SU-DHL-6 (cell line): Measurements from ENCODE around the gene MDFIC.

ENCODE experiments used
- CTCF ChIP-seq: fragments of 200-600 bp; sonication (generic); IDR thresholded peaks from one replicate; pipeline ENCODE4 v1.5.1; 2017; ENCODE audit warnings: antibody characterized with exemption, mild to moderate bottlenecking, low read length, moderate library complexity; ENCODE audit not compliant: insufficient read depth, poor library complexity, severe bottlenecking
- EZH2phosphoT487 ChIP-seq: fragments of 200-600 bp; sonication (generic), shearing (Covaris generic); conservative IDR thresholded peaks from 2 replicates; pipeline ENCODE4 v1.6.1; 2018; ENCODE audit warnings: mild to moderate bottlenecking, antibody characterized with exemption, low read length, moderate library complexity, mixed read lengths

GRCh38 chr7:114930829-114931655 lies 9.1 kb downstream of the MDFIC start:
- TF ChIP-seq CTCF: no peak
- no peak for TF ChIP-seq EZH2phosphoT487
